Eye (tissue), 1 donor: ENCODE results near the gene MIEN1.
"Not testable (repeated sequence)": the region's sequence is repeated elsewhere in the genome, so short reads cannot be mapped to it uniquely, and the experiment has no call there.

ENCODE experiments used
- DNase-seq: peaks from one replicate; pipeline ENCODE4 v3.0.0-alpha.2; 2015

MIEN1 gene

GRCh38 chr17:39755554-39756379 lies 25.4 kb upstream of the MIEN1 start:
- no peak for DNase-seq

GRCh38 chr17:39754958-39755553 lies 24.7 kb upstream of the MIEN1 start:
- peak; percentile 47 for DNase-seq

- peak; percentile 92 for DNase-seq
Observed at GRCh38 chr17:39754161-39754957, 24.0 kb upstream of the MIEN1 start.

- peak; percentile 74 for DNase-seq
Observed at GRCh38 chr17:39753514-39754160, 23.3 kb upstream of the MIEN1 start.

GRCh38 chr17:39752241-39752881 lies 22.0 kb upstream of the MIEN1 start:
- DNase-seq, result no peak

GRCh38 chr17:39751637-39752036 lies 21.3 kb upstream of the MIEN1 start:
- no peak for DNase-seq

- DNase-seq, result no peak
Observed at GRCh38 chr17:39751016-39751543, 20.7 kb upstream of the MIEN1 start.

GRCh38 chr17:39750131-39751015 lies 20.0 kb upstream of the MIEN1 start:
- DNase-seq, result no peak

- not testable (repeated sequence) for DNase-seq
Observed at GRCh38 chr17:39748444-39749034, 18.2 kb upstream of the MIEN1 start.

- DNase-seq, result no peak
Observed at GRCh38 chr17:39747745-39748144, 17.4 kb upstream of the MIEN1 start.

- no peak for DNase-seq
Observed at GRCh38 chr17:39746145-39746461, 15.8 kb upstream of the MIEN1 start.

GRCh38 chr17:39745335-39746144 lies 15.2 kb upstream of the MIEN1 start:
- no peak for DNase-seq

GRCh38 chr17:39744836-39745215 lies 14.5 kb upstream of the MIEN1 start:
- DNase-seq, result no peak

- no peak for DNase-seq
Observed at GRCh38 chr17:39744075-39744835, 13.9 kb upstream of the MIEN1 start.

GRCh38 chr17:39742856-39743436 lies 12.6 kb upstream of the MIEN1 start:
- no peak for DNase-seq

GRCh38 chr17:39742126-39742855 lies 12.0 kb upstream of the MIEN1 start:
- no peak for DNase-seq

- no peak for DNase-seq
Observed at GRCh38 chr17:39740357-39741111, 10.2 kb upstream of the MIEN1 start.
